HG03460 (cell line): ENCODE results near the gene CD247.

Experiments
- ATAC-seq: cut with Tn5 transposase; IDR thresholded peaks from one replicate; pipeline ENCODE4 v1.9.1; 2021; ENCODE audit not compliant: unreplicated experiment

Gene CD247

GRCh38 chr1:167542109-167543032, 24.0 kb upstream of the CD247 start:
- no peak for ATAC-seq

GRCh38 chr1:167541610-167542009, 23.3 kb upstream of the CD247 start:
- ATAC-seq = no peak

DNA sequence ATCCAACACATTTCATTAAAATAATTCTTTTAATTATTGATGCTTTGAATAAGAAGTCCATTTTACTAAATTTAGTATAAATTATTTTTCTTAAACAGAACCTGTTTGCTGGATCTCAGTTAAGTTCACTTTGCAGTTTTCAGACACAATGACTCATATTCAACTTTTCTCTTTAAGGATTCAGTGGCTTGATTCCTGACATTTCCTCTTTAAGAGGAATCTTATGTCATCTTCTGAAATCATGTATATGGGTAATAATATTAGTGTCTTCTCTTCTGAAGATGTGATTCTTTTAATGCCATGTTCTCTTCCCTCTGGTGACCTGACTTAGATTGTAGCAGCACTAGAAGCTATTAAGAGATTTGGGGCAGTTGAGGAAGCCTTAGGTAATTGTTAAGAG, 22.7 kb upstream of the CD247 start:
- ATAC-seq = no peak

DNA sequence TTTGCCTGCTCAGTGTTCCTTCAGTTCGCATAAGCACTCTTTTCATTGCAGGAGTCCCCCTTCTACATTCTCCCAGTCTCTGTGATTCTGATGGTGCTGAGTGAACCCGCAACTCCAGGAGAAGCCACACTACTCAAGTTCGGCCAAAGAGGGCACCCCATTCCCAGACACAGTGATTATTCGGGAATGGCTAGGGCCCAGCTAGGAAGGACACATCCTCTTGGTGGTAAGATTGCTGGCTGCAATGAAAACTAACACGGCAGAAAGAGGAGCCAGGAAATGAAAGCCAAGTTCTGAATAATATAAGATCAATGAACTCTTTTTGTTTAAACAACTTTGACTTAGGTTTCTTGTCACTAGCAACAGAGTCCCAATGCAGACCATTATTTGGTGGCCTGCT, 20.3 kb upstream of the CD247 start:
- ATAC-seq = no peak

DNA sequence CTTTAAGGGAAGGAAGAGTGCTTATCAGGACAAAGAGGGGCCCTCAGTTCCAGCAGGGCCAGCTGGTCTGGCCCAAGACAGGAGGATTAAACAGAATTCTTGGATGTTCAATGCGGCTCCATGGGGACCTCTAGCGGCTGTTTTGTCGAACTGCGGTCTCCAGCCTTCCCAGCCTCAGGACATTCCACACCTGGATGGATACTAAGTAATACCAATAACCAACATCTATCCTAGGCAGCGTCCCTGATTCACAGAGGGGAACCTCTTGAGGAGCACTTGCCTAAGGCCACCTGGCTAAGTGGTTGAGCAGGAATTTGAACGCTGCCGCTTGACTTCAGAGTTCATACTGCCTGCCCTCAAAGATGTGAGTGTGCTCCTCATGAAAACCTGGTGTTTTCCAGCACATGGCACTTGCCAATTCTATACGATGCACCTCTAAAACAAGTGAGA, 15.5 kb upstream of the CD247 start:
- no peak for ATAC-seq

DNA sequence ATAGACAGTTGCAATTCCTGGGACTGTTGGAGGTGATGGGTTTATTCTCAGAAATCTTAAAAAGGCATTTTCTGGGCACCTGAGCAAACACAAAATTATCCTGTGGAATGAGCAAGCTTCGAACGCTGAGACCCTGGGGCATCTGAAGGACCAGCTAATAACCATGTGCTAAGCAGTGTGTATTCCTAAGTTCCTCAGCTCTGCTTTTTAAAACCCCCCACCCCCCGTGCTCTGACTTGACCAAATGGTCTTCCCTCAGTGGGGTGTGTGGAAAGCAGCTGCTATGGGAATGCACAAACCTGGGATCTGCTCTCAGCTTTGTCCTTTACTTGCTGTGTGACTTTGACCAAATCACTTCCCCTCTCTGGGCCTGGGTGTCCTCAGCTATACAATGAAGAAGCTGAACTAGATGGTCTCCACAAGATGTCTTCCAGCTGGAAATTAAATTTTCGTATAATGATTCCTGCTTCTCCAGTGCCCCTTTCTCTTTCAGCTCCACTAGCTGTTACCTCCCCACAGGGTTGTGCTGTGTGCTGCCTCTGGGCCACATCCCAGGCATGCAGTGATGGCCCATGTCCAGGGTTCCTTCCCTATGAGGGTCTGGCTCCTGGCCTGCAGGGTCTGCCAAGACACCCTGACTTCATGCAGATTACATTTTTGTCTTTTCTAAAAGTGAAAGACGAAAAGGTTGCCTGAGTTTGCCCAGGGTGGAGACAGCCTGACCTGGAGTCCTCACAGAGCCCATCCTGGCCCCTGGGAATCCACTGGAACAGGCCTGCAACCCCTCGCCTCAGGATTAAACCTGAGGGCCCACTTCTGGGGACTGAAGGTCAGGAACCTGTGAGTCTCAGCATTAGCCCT, 14.9 kb upstream of the CD247 start:
- ATAC-seq = no peak

DNA sequence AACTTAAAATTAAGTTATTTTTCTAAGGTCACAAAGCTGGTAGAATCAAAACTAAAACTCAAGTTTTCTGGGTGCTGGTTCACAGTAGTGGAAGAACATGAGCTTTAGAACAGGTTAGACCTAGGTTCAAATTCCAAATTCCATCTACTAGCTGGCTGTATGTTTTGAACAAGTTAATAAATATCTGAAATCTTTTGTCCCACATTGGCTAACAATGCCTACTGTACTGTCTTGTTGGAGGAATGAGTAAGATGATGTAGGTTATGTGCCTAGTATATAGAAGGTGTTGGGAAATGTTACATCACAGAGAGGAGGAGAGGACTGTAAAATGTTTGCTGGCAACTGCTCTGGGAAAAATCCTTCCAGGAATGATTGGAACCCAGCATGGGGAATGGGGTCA, 14.0 kb upstream of the CD247 start:
- no peak for ATAC-seq

DNA sequence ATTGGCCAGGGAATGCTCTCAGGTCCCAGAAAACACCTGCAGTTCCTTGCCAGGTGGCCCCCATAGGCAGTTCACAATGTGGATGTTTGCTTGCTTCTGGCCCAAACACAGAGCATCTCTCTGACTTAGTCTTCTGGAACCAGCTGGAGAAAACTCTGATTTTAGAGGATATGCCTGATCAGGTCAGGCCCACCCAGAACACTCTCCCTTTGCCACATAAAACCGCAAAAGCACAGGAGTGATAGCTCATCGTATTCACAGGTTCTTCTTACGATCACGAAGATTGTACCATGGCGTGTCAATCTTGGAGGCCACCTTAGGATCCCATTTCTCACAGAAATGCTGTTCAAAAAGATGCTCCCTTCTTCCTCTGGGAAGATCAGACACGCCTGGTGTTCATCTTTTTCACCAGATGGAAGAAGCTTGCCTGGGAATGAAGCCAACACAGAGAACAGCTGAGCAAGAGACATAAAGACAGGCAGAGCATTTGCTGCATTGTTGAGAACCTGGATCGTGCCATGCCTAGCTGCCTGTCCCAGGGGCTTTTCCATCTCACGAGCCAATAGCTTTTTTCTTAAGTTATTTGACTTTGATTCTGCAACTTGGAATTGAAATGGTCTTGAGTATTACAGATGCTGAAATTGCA, 11.6 kb upstream of the CD247 start:
- no peak for ATAC-seq

- no peak for ATAC-seq
Observed at GRCh38 chr1:167528057-167528728, 9.9 kb upstream of the CD247 start.

GRCh38 chr1:167526667-167527383, 8.5 kb upstream of the CD247 start:
- no peak for ATAC-seq

- ATAC-seq = no peak
Observed at GRCh38 chr1:167524651-167525050, 6.3 kb upstream of the CD247 start.

DNA sequence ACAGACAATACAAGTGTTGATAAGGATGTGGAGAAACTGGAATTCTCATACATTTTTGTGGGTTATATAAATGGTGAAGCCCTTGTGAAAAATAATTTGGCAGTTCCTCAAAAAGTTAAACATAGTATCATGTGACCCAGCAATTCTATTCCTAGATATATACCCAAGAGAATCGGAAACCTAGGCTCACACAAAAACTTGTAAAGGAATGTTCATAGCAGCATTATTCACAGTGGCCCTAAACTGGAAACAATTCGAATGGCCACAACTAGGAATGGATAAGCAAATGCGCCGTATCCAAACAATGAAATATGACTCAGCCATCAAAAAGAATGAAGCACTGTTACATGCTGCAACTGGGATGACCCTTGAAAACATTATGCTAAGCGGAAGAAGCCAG, 3.9 kb upstream of the CD247 start:
- no peak for ATAC-seq

GRCh38 chr1:167520711-167521206, 2.4 kb upstream of the CD247 start:
- ATAC-seq = no peak

DNA sequence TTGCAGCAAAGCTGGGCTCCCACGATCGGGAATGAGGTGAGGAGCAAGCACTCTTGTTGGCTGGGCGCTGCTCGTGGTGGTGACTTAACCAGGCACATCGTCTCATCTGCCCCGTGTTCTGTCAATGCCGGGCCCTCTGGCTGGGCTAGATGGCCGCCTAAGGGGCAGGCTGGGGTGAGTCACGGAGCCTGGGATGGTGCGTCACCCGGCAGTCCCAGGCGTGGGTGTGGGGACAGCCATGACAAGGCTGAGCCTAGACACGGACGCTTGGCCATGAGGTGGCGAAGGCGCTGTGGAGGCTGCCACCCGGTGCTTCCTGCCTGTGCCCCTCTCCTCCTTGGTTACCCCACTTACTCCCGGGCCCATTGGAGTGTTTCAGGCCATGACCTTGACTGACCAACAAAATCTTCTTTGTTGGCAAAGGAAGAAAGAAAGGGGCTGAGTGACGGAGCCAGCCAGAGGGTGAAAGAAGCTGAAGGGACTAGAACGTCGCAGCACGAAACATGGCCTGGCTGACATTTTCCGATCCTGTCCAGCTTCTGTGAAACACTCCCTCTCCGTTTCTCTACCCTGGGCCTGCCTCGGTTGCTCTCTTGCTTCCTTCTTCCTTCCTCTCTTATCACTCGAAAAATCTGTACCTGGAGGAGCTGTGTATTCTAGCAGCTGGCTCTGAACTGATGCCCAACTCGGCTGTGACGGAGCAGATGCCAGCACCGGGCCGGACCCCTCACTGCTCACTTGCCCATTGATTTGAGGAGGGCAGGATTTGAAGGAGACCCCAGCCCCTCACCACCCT, 596 bp downstream of the CD247 start:
- no peak for ATAC-seq

DNA sequence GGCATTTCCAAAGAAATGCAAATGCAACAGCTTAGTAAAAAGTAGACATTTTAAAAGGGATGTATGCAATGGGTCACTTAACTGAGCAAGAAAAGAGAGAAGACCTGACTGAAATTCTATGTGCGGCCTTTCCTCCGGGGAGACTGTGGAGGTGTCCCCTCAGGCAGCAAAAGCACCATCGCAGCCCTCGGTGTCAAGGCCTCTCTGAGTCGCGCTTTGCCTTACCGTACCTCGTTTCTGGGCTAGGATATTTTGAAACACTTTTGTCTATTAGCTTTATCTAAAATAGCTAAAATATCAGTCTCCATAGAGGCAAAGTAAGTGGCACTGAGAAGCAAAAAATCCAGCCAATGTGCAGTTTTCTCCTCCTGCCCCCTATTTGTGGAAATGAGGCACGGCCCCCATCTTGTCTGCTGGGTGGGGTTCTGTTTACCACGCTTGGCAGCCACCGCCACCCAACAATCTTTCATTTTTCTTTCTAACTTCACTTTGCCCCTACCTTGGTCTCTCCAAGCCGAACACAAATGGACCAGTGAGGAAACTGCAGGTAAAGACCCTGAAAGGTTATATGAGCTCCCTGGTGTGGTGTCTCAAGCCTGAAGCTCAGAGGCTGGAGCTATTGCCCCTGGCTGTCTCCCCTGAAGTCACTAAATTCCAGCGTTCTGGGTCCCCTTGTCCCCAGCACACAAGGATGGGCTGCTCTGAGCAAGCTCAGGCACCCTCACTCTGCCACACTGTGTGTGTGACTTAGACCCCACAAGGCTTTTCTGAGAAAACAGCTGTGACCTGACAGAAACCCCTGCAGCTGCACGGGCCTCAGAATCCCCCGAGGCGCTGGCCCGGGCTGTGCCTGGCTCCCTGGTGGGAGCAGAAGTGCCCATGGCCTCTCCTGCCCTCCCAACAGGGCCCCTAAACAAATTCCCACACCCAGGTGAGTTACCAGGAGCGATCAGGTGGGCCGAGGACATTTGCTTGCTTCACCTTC, 1.6 kb downstream of the CD247 start:
- no peak for ATAC-seq

DNA sequence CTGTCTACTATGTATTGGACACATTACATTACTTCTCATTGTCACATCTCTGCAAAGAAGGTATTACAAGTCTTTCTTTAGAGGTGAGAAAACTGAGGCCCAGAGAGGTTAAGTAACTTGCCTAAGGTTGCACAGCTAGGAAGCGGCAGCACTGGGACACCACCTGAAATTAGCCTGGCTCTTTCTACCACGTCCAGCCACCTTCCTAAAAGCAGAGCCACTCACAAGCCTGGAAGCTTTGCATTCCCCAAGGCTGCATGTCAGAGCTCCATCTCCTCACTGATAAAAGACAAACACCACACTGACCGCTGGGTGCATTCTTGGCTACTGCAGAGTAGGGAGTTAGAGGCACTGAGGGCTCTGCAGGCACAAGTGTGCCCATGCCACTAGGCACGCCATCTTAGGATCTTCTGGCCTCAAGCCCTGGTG, 2.4 kb downstream of the CD247 start:
- ATAC-seq = no peak

DNA sequence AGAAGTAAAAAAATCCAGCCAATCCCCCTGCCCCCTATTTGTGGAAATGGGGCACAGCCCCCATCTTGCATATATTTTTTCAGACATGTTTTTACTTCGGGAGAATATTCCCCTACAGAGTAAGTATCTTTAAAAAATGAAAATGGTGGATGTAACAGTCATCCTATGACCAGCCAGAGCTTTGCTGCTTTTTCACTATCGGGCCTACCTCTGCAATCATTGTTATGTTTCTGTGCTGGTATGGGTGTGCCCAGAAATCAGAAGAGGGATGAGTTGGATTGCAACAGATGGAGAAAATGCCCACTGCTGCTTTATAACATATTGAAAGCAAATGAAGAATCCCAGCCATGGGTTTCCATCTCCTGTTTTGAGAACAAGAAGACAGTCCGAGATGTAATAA, 2.9 kb downstream of the CD247 start:
- ATAC-seq = no peak

DNA sequence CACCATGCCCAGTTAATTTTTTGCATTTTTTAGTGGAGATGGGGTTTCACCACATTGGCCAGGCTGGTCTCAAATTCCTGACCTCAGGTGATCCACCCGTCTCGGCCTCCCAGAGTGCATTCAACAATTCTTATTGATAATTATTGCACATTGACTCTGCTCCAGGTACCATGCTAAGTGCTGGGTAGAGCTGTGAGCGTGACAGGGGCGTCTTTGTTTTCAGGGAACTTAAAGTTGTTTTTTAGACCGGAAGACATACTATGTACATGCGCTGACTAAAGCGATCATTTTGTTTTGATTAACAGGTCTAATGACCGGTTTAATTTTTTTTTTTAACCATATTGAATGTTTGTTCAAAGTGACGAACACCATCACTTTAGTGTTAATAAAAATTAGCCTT, 4.0 kb downstream of the CD247 start:
- no peak for ATAC-seq
